HepG2 (cell line): ENCODE measurements around the gene SLC35B2. TPM values are rescaled to one million over a fixed set of nuclear protein-coding genes. Genes with fewer than 3 reads are reported as not detected.

ENCODE experiments used
- ATAD3A ChIP-seq: sonication (generic); formaldehyde crosslinking; IDR thresholded peaks from 2 replicates; pipeline ENCODE4 v1.4.0; 2020; ENCODE audit warnings: missing genetic modification reagents
- CBFB ChIP-seq: sonication (generic); formaldehyde crosslinking; IDR thresholded peaks from 2 replicates; pipeline ENCODE4 v1.4.0; 2020; ENCODE audit warnings: missing genetic modification reagents
- FOXJ3 ChIP-seq: sonication (generic); formaldehyde crosslinking; IDR thresholded peaks from 2 replicates; pipeline ENCODE4 v1.4.0; 2020; ENCODE audit warnings: missing genetic modification reagents, mild to moderate bottlenecking, borderline replicate concordance
- GABPA ChIP-seq, 2 experiments: IDR thresholded peaks; 2 replicates each; pipeline ENCODE4 v1.6.1; 2011 to 2016; ENCODE audit warnings: low read depth in 2 of 2, low read length in 1 of 2, missing biosample characterization in 1 of 2, missing genetic modification characterization in 1 of 2
- GLI4 ChIP-seq: sonication (generic); formaldehyde crosslinking; IDR thresholded peaks from 2 replicates; pipeline ENCODE4 v1.5.1; 2020; ENCODE audit warnings: missing genetic modification reagents, mild to moderate bottlenecking, moderate library complexity, borderline replicate concordance
- NFE2L2 ChIP-seq: fragments of 150-350 bp; IDR thresholded peaks from 2 replicates; pipeline ENCODE4 v1.6.1; 2014; ENCODE audit warnings: low read length
- ONECUT2 ChIP-seq: sonication (generic); formaldehyde crosslinking; IDR thresholded peaks from 2 replicates; pipeline ENCODE4 v1.4.0; 2020; ENCODE audit warnings: missing genetic modification reagents
- PPARG ChIP-seq: conservative IDR thresholded peaks from 2 replicates; pipeline ENCODE4 v1.6.1; 2016; ENCODE audit warnings: missing biosample characterization, missing genetic modification reagents
- STAT5B ChIP-seq: sonication (generic); formaldehyde crosslinking; IDR thresholded peaks from 2 replicates; pipeline ENCODE4 v1.4.0; 2020; ENCODE audit warnings: missing genetic modification reagents
- ZFAT ChIP-seq: sonication (generic); formaldehyde crosslinking; conservative IDR thresholded peaks from 2 replicates; pipeline ENCODE4 v1.8.1; 2023; ENCODE audit warnings: missing genetic modification reagents, inconsistent platforms
- ZNF143 ChIP-seq: sonication (generic); formaldehyde crosslinking; IDR thresholded peaks from 2 replicates; pipeline ENCODE4 v1.4.0; 2020; ENCODE audit warnings: missing genetic modification reagents
- ZNF251 ChIP-seq: sonication (generic); formaldehyde crosslinking; IDR thresholded peaks from 2 replicates; pipeline ENCODE4 v1.9.0; 2021; ENCODE audit warnings: mild to moderate bottlenecking, missing genetic modification reagents
- ZNF382 ChIP-seq: sonication (generic); formaldehyde crosslinking; IDR thresholded peaks from 2 replicates; pipeline ENCODE4 v1.5.0; 2020; ENCODE audit warnings: missing genetic modification reagents, mild to moderate bottlenecking, borderline replicate concordance
- ZNF570 ChIP-seq: sonication (generic); formaldehyde crosslinking; IDR thresholded peaks from 2 replicates; pipeline ENCODE4 v1.4.0; 2020; ENCODE audit warnings: mild to moderate bottlenecking, missing genetic modification reagents, borderline replicate concordance
- polyA plus RNA-seq, 8 experiments: library from polyadenylated mRNA; depleted of rRNA in 3 of 8; stranded (reverse) in 7 of 8; unstranded in 1 of 8; fragments of >200 nt; fragmentation: Illumina TruSeq in 4 of 8; extraction: Trizol in 4 of 8; gene quantifications; 2 replicates each; pipeline versions ENCODE4 v1.2.1 to v1.2.3, GENCODE V29; 2011 to 2016; ENCODE audit warnings: low read depth in 4 of 8, missing spikeins in 1 of 8, mixed read lengths in 1 of 8; ENCODE audit not compliant: insufficient read depth in 1 of 8
- total RNA-seq, 5 experiments: library from RNA; depleted of rRNA; stranded (reverse); fragments of >200 nt; fragmentation: Illumina TruSeq; extraction: Trizol; gene quantifications; 2 replicates each; pipeline ENCODE4 v1.2.3, GENCODE V29; 2016; ENCODE audit warnings: low read depth in 1 of 5
- TF ChIP-seq, protein P1 (sequence below): IDR thresholded peaks from 2 replicates; pipeline ENCODE4 v1.6.1; 2018; ENCODE audit warnings: missing genetic modification reagents, mild to moderate bottlenecking, missing compliant biosample characterization
- TF ChIP-seq, protein P2 (sequence below): sonication (generic); formaldehyde crosslinking; IDR thresholded peaks from 2 replicates; pipeline ENCODE4 v1.4.0; 2020; ENCODE audit warnings: missing genetic modification reagents, mild to moderate bottlenecking, borderline replicate concordance
- TF ChIP-seq, protein P3 (sequence below): sonication (generic); formaldehyde crosslinking; IDR thresholded peaks from 2 replicates; pipeline ENCODE4 v1.9.0; 2022; ENCODE audit warnings: low read depth, missing genetic modification reagents
- TF ChIP-seq, protein P4 (sequence below): sonication (generic); formaldehyde crosslinking; IDR thresholded peaks from 2 replicates; pipeline ENCODE4 v1.5.0; 2020; ENCODE audit warnings: mild to moderate bottlenecking, missing genetic modification reagents, borderline replicate concordance

SLC35B2 gene
- total and polyA plus RNA-seq, 2 of the 13 experiments (the other 11 are each of a cell fraction or from before 2014, with no cell fraction given): 61.1 to 148 TPM

DNA sequence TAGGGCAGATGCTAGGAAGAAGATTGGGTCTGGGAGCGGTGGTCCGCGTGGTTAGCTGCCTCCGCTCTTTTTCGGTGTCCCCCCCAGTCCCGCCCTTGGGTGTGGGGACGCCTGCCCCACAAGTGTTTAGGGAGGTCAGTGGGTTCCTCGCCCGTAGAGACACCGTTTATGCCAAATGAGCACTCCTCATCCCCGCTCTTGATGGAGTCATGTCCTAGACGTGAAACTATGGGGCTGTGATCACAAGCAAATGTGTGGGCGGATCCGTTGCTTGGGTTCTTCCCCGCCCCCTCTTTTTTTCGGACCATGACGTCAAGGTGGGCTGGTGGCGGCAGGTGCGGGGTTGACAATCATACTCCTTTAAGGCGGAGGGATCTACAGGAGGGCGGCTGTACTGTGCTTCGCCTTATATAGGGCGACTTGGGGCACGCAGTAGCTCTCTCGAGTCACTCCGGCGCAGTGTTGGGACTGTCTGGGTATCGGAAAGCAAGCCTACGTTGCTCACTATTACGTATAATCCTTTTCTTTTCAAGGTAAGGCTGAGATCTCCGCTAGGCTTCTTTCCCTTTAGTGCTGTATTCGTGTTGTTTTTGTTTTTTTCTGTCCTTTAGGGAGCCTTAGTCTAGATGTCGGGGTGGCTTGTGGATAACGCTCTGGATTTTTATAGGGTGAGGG is 10.5 kb downstream of the SLC35B2 start, which contains the start of gene HSP90AB1 (continued):
- TF ChIP-seq, protein P1, sequence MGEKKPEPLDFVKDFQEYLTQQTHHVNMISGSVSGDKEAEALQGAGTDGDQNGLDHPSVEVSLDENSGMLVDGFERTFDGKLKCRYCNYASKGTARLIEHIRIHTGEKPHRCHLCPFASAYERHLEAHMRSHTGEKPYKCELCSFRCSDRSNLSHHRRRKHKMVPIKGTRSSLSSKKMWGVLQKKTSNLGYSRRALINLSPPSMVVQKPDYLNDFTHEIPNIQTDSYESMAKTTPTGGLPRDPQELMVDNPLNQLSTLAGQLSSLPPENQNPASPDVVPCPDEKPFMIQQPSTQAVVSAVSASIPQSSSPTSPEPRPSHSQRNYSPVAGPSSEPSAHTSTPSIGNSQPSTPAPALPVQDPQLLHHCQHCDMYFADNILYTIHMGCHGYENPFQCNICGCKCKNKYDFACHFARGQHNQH (CRISPR knock-in tag): no peak; the same call in 1 of the 2 replicates
- TF ChIP-seq, protein P2, sequence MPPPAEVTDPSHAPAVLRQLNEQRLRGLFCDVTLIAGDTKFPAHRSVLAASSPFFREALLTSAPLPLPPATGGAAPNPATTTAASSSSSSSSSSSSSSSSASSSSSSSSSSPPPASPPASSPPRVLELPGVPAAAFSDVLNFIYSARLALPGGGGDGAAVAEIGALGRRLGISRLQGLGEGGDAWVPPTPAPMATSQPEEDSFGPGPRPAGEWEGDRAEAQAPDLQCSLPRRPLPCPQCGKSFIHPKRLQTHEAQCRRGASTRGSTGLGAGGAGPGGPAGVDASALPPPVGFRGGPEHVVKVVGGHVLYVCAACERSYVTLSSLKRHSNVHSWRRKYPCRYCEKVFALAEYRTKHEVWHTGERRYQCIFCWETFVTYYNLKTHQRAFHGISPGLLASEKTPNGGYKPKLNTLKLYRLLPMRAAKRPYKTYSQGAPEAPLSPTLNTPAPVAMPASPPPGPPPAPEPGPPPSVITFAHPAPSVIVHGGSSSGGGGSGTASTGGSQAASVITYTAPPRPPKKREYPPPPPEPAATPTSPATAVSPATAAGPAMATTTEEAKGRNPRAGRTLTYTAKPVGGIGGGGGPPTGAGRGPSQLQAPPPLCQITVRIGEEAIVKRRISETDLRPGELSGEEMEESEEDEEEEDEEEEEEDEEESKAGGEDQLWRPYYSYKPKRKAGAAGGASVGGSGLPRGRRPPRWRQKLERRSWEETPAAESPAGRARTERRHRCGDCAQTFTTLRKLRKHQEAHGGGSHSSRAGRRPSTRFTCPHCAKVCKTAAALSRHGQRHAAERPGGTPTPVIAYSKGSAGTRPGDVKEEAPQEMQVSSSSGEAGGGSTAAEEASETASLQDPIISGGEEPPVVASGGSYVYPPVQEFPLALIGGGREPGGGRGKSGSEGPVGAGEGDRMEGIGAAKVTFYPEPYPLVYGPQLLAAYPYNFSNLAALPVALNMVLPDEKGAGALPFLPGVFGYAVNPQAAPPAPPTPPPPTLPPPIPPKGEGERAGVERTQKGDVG: no peak
- TF ChIP-seq ATAD3A (CRISPR knock-in tag) (peak; percentile 32; the same call in 1 of the 2 replicates), ZNF382 (no peak), CBFB (CRISPR knock-in tag) (no peak; the same call in 1 of the 2 replicates), ZNF251 (no peak), ZNF143 (peak; percentile 58; the same call in 1 of the 2 replicates), PPARG (CRISPR knock-in tag) (peak; percentile 58; the same call in 1 of the 2 replicates), ZFAT (peak; percentile 86), FOXJ3 (CRISPR knock-in tag) (peak; percentile 77), STAT5B (CRISPR knock-in tag) (no peak), GABPA (IDR thresholded peaks at IDR 0.05; ENCODE audit: low read depth, low read length) (no peak), GABPA (CRISPR knock-in tag; IDR thresholded peaks at IDR 0.05; ENCODE audit: low read depth) (peak; percentile 59), ZNF570 (CRISPR knock-in tag) (no peak), NFE2L2 (no peak), ONECUT2 (CRISPR knock-in tag) (peak; percentile 68; the same call in 1 of the 2 replicates), GLI4 (no peak)
- TF ChIP-seq, protein P3, sequence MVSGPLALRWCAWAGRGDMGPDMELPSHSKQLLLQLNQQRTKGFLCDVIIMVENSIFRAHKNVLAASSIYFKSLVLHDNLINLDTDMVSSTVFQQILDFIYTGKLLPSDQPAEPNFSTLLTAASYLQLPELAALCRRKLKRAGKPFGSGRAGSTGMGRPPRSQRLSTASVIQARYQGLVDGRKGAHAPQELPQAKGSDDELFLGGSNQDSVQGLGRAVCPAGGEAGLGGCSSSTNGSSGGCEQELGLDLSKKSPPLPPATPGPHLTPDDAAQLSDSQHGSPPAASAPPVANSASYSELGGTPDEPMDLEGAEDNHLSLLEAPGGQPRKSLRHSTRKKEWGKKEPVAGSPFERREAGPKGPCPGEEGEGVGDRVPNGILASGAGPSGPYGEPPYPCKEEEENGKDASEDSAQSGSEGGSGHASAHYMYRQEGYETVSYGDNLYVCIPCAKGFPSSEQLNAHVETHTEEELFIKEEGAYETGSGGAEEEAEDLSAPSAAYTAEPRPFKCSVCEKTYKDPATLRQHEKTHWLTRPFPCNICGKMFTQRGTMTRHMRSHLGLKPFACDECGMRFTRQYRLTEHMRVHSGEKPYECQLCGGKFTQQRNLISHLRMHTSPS (CRISPR knock-in tag): no peak
- TF ChIP-seq, protein P4, sequence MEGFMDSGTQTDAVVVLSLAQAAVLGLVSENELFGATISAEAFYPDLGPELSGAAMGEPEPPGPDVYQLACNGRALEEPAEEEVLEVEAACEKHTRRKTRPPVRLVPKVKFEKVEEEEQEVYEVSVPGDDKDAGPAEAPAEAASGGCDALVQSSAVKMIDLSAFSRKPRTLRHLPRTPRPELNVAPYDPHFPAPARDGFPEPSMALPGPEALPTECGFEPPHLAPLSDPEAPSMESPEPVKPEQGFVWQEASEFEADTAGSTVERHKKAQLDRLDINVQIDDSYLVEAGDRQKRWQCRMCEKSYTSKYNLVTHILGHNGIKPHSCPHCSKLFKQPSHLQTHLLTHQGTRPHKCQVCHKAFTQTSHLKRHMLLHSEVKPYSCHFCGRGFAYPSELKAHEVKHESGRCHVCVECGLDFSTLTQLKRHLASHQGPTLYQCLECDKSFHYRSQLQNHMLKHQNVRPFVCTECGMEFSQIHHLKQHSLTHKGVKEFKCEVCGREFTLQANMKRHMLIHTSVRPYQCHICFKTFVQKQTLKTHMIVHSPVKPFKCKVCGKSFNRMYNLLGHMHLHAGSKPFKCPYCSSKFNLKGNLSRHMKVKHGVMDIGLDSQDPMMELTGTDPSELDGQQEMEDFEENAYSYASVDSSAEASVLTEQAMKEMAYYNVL (CRISPR knock-in tag): no peak
